ENCODE measurements around the gene C4B. TPM values are rescaled to one million over a fixed set of nuclear protein-coding genes. Genes with fewer than 3 reads are reported as not detected.

The C4B gene
- total RNA-seq, 1 donor from 2014 or later: 32.3 TPM

DNA sequence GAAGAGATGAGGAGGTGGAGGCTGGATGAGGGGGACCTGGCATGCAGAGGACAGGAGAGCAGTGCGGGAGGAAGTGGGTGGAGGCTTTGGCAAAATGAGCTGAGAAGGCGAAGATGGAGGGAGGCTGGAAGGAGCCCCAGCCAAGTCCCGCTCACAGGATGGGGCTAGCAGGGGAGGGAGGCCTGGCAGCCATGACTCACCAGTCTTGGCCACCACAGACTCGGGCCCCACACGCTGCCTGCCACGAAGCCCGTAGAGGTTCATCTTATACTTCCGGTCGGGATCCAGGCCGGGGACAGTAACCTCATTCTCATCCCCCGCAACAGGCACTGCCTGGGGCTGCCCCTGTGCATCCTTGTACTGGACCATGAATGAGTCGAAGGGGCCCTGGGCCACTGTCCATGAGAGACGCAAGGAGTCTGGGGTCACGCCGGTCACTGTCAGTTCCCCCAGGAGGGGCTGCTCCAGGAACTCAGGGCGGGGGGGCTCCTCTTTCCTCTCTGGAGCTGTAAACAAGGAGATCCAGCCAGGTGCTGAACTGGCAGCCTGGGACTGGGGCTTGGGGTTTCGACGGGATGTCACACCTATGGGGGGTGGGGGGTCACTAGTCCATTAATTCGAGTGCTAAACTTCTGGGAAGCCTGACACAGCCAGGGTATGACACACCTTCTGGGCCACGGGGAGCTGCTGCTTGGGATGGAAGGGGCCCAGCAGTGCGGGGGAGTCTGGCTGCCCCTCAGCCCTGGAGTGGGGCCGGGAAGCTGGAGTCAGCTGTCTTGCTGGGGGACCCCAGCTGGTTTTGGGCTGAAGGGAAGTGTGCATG is 66.8 kb downstream of the C4B start:
- no peak for DNase-seq (ENCODE audit: low spot score)

DNA sequence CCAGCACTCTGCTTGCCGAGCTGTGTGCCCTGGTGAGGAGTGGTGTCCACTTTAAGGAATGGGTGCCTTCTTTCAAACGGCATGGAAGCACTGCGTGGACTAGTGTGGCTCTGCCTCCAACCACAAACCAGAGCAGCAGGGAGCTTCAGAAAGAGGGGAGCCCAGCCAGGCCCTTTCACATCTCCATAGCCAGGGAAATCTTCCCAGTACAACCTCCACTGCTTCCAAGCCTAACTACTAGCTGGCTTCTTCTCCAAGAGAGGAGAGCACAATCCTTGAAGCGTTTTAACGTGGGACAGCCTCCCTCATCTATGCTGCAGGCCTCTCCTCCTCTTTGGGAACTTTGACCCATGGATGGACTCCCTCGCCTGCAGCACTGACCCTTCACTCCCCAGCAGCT is 67.9 kb downstream of the C4B start:
- DNase-seq (ENCODE audit: low spot score): no peak

DNA sequence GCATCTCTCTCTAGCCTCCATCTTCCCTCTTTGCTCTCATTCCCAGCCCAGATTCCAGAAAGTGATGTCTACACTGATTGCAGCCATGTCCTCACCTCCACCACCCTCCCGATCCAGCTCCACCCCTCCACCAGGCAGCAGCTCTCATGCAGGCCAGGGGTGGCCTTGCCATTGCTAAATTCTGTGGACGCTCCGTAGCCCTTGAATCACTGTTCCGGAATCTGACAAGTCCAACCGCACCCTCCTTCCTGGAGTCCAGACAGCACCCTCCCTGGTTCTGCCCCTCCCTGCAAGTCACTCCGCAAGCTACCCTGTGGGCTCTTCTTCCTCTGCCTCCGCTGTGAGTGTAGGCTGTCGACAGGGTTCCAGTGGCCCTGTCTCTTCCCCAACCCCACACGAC is 68.3 kb downstream of the C4B start:
- DNase-seq (ENCODE audit: low spot score): no peak

DNA sequence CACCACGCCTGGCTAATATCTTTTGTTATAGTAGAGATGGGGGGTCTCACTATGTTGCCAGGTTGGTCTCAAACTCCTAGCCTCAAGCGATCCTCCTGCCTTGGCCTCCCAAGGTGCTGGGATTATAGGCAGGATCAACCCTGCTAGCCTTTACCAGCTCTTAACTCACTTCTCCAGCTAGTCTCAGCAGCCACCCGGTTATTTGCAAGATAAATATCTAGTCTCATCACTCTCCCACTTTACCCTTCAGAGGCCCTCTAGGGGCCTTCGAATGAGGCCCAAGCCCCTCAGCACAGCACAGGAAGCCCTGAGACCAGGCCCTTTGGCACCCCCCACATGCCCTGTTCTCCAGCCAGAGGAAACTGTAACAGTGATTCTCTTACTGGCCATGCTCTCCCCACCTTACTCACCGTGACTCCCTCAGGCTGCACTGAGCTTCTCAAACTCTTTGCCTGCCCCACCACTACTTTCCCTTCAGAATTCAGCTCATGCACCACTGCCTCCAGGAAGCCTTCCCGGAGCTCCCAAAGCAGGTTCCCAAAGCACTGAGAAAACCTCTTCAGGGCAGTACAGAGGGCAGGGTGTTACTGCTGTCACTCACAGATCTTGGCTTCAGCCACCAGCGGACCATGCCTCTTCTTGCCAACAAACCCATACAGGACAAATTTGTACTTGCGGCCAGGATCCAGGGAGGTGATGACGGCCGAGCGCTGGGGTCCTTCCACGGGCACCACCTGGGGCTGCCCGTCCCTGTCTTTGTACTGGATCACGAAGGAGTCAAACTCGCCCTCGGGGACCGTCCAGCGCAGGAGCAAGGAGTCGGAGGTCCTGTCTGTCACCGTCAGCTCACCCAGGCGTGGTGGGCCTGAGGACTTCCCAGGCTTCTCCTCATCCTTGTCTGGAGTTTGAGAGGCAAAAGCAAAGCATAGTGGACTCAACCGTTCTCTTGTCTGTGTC is 69.5 kb downstream of the C4B start:
- no peak for DNase-seq (ENCODE audit: low spot score)

DNA sequence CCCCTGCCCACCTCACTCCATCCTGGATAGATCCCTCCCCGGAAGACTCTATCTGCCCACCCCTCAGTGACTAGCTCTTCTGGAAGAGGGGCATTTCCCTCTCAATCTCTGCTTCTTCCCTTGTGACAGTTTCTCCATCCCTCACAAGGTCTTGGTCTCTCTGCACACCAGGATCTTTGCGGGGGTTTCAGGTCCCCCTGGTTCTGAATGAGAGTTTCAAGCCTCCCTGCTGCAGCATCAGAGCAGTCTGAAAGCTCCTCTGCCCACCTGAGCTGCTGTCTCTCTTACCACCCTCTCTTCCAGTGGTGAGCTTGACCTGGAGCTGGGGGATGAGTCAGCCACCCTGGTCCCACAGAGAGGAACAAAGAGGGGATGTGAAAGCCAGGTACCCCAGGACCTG is 70.2 kb downstream of the C4B start:
- no peak for DNase-seq (ENCODE audit: low spot score)

Other genes starting within 250 kb of the C4B start
- not detected for gene VWA7, start 237.5 kb upstream of the C4B start, total RNA-seq (ENCODE audit: insufficient read depth, low replicate concordance)
- gene VARS1, start 219.0 kb upstream of the C4B start, total RNA-seq (ENCODE audit: insufficient read depth, low replicate concordance): 18.8 TPM
- gene LSM2, start 207.8 kb upstream of the C4B start, total RNA-seq (ENCODE audit: insufficient read depth, low replicate concordance): 28.9 TPM
- gene HSPA1L, start 199.5 kb upstream of the C4B start, total RNA-seq (ENCODE audit: insufficient read depth, low replicate concordance): 1.4 TPM
- gene HSPA1A, start 199.3 kb upstream of the C4B start, total RNA-seq (ENCODE audit: insufficient read depth, low replicate concordance): 84.7 TPM
- gene HSPA1B, start 187.1 kb upstream of the C4B start, total RNA-seq (ENCODE audit: insufficient read depth, low replicate concordance): 37.3 TPM
- 47.9 TPM for gene NEU1, start 152.0 kb upstream of the C4B start, total RNA-seq (ENCODE audit: insufficient read depth, low replicate concordance)
- gene SLC44A4, start 135.8 kb upstream of the C4B start, total RNA-seq (ENCODE audit: insufficient read depth, low replicate concordance): 0.96 TPM
- 33.9 TPM for gene EHMT2, start 117.1 kb upstream of the C4B start, total RNA-seq (ENCODE audit: insufficient read depth, low replicate concordance)
- 1.9 TPM for gene ZBTB12, start 112.7 kb upstream of the C4B start, total RNA-seq (ENCODE audit: insufficient read depth, low replicate concordance)
- 27.0 TPM for gene C2, start 87.1 kb upstream of the C4B start, total RNA-seq (ENCODE audit: insufficient read depth, low replicate concordance)
- gene CFB, start 68.7 kb upstream of the C4B start, total RNA-seq (ENCODE audit: insufficient read depth, low replicate concordance): 34.7 TPM
- gene NELFE, start 55.8 kb upstream of the C4B start, total RNA-seq (ENCODE audit: insufficient read depth, low replicate concordance): 54.9 TPM
- gene SKIC2, start 55.6 kb upstream of the C4B start, total RNA-seq (ENCODE audit: insufficient read depth, low replicate concordance): 34.7 TPM
- 13.2 TPM for gene DXO, start 42.7 kb upstream of the C4B start, total RNA-seq (ENCODE audit: insufficient read depth, low replicate concordance)
- 26.2 TPM for gene C4A, start 32.7 kb upstream of the C4B start, total RNA-seq (ENCODE audit: insufficient read depth, low replicate concordance)
- gene CYP21A2, start 23.6 kb downstream of the C4B start, total RNA-seq (ENCODE audit: insufficient read depth, low replicate concordance): not detected
- gene TNXB, start 94.5 kb downstream of the C4B start, total RNA-seq (ENCODE audit: insufficient read depth, low replicate concordance): 24.1 TPM
- 14.4 TPM for gene ATF6B, start 113.5 kb downstream of the C4B start, total RNA-seq (ENCODE audit: insufficient read depth, low replicate concordance)
- 1.2 TPM for gene FKBPL, start 115.5 kb downstream of the C4B start, total RNA-seq (ENCODE audit: insufficient read depth, low replicate concordance)
- gene PRRT1, start 137.1 kb downstream of the C4B start, total RNA-seq (ENCODE audit: insufficient read depth, low replicate concordance): 1.2 TPM
- gene PPT2, start 139.3 kb downstream of the C4B start, total RNA-seq (ENCODE audit: insufficient read depth, low replicate concordance): 9.6 TPM
- gene EGFL8, start 149.8 kb downstream of the C4B start, total RNA-seq (ENCODE audit: insufficient read depth, low replicate concordance): 1.9 TPM
- 11.1 TPM for gene AGPAT1, start 161.3 kb downstream of the C4B start, total RNA-seq (ENCODE audit: insufficient read depth, low replicate concordance)
- 29.4 TPM for gene RNF5, start 163.6 kb downstream of the C4B start, total RNA-seq (ENCODE audit: insufficient read depth, low replicate concordance)
- gene AGER, start 169.5 kb downstream of the C4B start, total RNA-seq (ENCODE audit: insufficient read depth, low replicate concordance): 2.9 TPM
- 42.6 TPM for gene PBX2, start 175.4 kb downstream of the C4B start, total RNA-seq (ENCODE audit: insufficient read depth, low replicate concordance)
- gene GPSM3, start 177.8 kb downstream of the C4B start, total RNA-seq (ENCODE audit: insufficient read depth, low replicate concordance): 1.2 TPM
- 6.7 TPM for gene NOTCH4, start 209.3 kb downstream of the C4B start, total RNA-seq (ENCODE audit: insufficient read depth, low replicate concordance)